NCI-H1092 treated with DMSO at 0.1 percent for 48 hours (cell line): ENCODE data around the gene UBE2J2.
"Not testable (repeated sequence)": the region's sequence is repeated elsewhere in the genome, so short reads cannot be mapped to it uniquely, and the experiment has no call there.

Source experiments
- DNase-seq: peaks from one replicate; lab custom pipeline; 2025; lab: John Stamatoyannopoulos, UW

UBE2J2 gene

GRCh38 chr1:1273512-1274298 lies at the start of gene UBE2J2:
Gene UBE2J2, minus strand, starts transcription at chr1:1273854. Its CDS starts 5,862 bp downstream, at chr1:1267992.
- DNase-seq = peak; percentile 73

DNA sequence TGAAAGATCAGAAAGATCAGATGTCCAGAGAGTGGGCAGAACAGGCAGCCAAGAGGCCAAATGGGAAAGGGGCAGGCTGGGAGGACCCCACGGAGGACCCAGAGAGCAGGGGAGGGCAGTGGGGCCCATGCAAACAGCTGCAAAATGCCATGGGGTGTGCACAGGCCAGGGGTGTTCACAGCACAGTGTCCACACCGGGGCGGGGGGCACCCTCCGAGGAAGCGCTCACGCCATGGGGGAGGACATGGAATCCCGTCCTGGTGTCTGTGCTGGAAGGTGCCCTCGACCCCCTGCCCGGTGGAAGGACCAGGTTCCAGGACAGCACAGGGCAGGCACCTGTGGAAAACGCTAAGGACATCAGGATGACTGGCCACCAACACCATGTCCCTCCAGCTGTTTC lies 49.3 kb upstream of the UBE2J2 start:
- DNase-seq = no peak

- DNase-seq = no peak
Measured at GRCh38 chr1:1322418-1322817, 48.8 kb upstream of the UBE2J2 start.

DNA sequence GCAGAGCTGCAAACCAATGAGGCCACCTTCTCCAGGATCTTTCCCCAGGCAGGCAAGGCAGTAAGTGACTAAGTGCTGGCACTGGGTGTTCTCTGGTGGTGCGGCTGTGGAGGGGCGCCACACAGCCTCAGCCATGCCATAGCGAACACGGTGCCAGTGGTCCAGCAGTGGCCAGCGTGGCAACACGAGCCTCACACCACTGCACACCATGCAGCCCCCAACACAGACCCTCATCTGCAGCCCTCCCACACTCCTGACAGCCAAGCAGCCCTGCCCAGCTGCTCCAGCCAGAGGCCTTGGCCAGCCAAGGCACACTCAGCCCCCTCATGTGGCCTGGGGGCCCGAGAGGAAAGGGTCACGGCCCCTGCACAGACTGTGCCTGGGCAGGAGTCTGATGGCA lies 47.8 kb upstream of the UBE2J2 start:
- no peak for DNase-seq

- no peak for DNase-seq
Measured at GRCh38 chr1:1320666-1321448, 47.2 kb upstream of the UBE2J2 start.

DNA sequence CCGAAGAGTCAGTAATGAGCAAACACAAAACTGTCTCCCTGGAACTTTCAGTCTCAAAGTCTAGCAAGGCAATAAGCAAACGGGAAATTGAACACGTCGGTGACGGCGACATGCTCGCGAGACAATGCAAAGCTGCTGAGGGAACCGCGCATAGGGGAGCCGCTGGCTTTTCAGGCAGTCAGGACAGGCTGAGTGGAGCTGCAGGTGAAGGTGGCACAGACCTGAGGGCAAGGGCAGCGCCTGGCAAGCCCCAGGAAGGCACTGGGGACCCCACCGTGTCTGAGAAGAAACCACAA lies 45.9 kb upstream of the UBE2J2 start:
- DNase-seq = no peak

DNA sequence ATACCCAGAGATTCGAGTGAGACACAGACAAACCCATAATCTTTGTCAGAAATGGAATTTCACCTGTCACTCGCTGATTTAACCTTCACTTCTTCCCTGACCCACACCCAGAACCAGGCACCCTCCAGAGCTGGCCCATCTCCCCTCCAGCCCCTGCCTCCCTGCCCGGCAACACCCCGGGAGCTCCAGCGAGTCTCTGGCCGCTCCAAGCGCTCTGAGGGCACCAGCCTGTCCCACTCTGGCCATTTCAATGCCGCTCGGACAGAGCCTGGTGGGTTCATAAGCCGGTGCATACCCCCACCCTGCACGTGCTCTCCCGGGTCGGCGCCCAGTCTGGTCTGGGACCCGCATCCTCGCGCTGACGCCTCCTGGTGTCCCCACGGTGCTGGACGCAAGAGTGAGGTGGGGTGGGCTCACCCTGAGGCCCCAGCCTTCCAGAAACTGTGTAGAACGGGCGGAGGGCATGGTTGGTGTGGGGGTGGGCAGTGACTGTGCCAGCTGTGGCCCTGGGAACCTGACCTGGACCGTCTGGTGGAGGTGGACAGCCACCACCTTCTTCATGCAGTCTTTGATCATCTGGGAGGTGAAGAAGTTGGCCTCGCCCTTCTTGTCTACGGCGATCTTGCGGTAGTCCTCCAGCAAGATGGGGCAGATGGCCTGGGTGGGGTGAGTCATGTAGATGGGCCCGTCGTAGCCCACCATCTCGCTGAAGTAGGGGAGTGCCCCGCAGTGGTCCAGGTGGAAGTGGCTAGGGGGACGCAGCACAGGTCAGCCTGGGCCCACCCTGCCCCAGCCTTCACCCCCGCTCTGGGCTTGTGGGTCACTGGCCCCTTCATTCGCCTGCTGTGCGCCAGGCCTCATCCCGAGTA lies 45.4 kb upstream of the UBE2J2 start:
- DNase-seq = no peak

- DNase-seq = peak; percentile 30
Measured at GRCh38 chr1:1318131-1318652, 44.5 kb upstream of the UBE2J2 start.

DNA sequence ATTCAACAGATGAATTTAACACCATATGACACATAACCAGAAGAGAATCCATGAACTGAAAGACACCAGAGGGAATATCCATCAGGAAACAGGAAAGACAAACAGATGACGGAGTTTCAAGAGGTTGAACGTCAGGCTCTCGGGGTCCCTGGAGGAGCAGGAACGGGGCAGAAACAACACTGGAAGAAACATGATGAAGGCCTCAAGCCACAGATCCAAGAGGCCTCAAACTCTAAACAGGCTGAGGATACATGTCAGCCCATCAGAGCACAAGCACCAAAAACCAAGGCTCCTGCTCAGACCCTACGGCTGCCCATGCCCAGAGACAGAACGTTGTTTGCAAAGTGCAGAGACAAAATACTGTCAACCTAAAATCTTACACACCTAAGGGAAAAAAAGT lies 43.8 kb upstream of the UBE2J2 start:
- DNase-seq = no peak

GRCh38 chr1:1316199-1316598 lies 42.5 kb upstream of the UBE2J2 start:
- not testable (repeated sequence) for DNase-seq

DNA sequence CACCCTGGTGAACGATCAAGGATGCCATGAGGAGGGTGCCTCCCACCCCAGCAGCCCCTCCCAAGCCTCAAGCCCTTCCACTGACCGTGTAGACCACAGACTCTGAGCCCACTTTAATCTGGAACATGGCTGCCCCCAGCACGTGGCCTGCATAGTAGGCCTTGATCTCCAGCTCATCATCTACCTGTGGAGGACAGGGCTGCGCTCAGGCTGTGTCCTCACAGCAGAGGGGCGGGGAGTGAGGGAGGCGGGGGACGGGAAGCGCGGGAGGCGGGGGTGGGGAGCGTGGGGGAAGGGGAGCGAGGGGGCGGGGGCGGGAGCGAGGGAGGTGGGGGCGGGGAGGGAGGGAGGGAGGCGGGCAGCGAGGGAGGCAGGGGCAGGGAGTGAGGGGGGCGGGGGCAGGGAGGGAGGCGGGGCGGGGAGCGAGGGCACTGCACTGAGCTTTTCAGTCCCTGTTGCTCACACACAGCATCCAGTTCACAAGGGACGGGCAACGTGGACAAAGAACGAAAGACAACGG lies 41.8 kb upstream of the UBE2J2 start:
- no peak for DNase-seq

DNA sequence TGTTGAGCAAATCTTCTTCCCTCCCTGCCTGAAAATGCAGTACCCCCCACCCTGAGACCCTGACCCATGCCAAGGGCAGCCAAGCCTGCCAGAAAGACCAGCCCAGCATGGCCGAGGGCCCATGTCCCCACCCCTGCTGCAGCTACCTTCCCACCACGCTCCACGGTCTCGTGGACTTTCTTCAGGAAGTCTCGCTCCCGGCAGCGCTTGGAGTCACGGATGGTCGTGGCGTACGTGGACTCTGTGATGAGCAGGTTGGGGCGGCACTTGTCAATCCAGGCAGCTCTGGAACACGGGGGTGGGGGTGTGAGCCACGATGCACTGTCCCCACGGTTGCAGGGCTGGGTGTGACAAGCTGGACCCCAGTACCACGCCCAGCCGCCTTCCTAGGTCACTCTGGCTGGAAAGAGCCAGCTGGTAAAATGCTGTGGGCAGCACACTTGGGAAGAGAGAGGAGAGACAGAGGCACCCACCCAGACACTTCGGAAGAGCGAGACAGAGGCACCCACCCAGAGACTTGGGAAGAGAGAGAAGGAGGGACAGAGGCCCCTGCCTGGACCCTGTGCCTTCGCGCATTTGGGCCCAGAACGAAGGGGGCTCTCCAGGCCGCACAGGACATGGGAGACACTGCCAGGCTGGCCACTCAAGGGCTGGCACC lies 41.2 kb upstream of the UBE2J2 start:
- DNase-seq = no peak

DNA sequence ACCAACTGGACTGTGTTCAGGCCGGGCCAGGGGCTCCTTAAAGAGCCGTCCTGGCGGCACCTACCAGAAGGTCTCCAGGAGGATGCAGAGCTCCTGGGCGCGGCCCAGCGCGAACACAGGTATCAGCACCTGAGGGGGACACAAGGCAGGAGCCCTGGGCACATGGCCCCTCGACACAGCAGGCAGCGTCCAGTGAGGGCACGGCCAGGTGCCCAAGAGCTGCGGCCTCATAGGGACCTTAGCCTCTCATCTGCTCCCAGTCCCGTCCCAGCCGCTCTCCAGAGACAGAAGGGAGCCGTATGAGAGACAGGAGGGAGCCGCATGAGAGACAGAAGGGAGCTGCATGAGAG lies 40.6 kb upstream of the UBE2J2 start:
- DNase-seq = no peak

GRCh38 chr1:1313500-1314236 lies 40.0 kb upstream of the UBE2J2 start:
- DNase-seq = no peak

GRCh38 chr1:1312450-1313314 lies 39.0 kb upstream of the UBE2J2 start:
- DNase-seq = no peak

GRCh38 chr1:1311107-1312104 lies 37.8 kb upstream of the UBE2J2 start:
- no peak for DNase-seq

GRCh38 chr1:1310476-1311053 lies 36.9 kb upstream of the UBE2J2 start:
- DNase-seq = no peak

- no peak for DNase-seq
Measured at GRCh38 chr1:1310109-1310385, 36.4 kb upstream of the UBE2J2 start.
